ENCODE measurements around the gene MACROD2.

Gene MACROD2

GRCh38 chr20:14523090-14523489, 527.8 kb downstream of the MACROD2 start:
- DNase-seq (ENCODE audit: insufficient read length, low spot score) (no peak), FAIRE-seq (no peak)
- TF ChIP-seq, protein P1, sequence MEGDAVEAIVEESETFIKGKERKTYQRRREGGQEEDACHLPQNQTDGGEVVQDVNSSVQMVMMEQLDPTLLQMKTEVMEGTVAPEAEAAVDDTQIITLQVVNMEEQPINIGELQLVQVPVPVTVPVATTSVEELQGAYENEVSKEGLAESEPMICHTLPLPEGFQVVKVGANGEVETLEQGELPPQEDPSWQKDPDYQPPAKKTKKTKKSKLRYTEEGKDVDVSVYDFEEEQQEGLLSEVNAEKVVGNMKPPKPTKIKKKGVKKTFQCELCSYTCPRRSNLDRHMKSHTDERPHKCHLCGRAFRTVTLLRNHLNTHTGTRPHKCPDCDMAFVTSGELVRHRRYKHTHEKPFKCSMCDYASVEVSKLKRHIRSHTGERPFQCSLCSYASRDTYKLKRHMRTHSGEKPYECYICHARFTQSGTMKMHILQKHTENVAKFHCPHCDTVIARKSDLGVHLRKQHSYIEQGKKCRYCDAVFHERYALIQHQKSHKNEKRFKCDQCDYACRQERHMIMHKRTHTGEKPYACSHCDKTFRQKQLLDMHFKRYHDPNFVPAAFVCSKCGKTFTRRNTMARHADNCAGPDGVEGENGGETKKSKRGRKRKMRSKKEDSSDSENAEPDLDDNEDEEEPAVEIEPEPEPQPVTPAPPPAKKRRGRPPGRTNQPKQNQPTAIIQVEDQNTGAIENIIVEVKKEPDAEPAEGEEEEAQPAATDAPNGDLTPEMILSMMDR (IDR thresholded peaks at IDR 0.05; ENCODE audit: insufficient read depth, missing control alignments), result no peak

DNA sequence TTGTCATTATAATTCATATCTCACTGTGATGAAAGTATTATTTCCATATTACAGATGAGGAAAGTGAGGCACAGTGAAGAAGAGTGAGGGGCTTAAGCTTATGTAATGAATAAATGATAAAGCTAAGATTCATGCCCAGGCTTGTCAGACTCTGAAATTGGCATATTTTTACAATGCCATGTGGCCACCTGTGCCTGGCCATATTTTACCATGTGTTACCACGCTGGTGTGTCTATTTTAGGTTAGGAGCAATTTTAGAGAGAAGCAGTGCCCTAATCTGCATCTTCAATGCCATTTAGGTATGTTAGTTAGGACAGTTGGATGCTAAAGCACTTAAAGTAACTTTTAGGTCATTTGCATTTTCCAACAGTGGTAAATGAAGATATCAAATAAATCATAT, 530.1 kb downstream of the MACROD2 start:
- DNase-seq (ENCODE audit: insufficient read length, low spot score), result no peak

GRCh38 chr20:14526891-14527290, 531.6 kb downstream of the MACROD2 start:
- TF ChIP-seq, protein P1 (IDR thresholded peaks at IDR 0.05; ENCODE audit: insufficient read depth, missing control alignments), result no peak
- FAIRE-seq (no peak), DNase-seq (ENCODE audit: insufficient read length, low spot score) (no peak)

More for the DNA sequence above, 530.1 kb downstream of the MACROD2 start:
- TF ChIP-seq, protein P1 (IDR thresholded peaks at IDR 0.05; ENCODE audit: insufficient read depth, missing control alignments), result no peak
- FAIRE-seq, result no peak

DNA sequence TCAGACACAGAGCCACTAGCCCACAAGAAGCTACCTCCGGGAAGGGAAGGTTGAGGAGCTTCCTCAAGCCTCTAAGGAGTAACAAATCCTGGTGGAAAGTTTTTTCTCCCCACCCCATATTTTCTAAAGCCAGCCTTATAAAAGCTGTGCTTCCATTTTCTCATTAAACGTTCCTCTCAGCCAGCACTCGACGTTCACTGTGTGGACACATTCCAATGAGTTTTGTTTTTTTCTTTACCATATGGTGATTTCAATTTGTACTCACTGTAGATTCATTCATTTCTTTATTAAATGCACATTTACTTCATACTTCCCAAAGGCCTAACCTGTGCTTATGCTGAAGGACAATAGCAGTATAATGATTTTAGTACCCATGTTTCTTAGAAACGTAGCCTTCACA, 536.5 kb downstream of the MACROD2 start:
- no peak for FAIRE-seq

GRCh38 chr20:14536738-14537137, 541.4 kb downstream of the MACROD2 start:
- TF ChIP-seq, protein P1 (IDR thresholded peaks at IDR 0.05; ENCODE audit: insufficient read depth, missing control alignments), result no peak
- FAIRE-seq (no peak), DNase-seq (ENCODE audit: insufficient read length, low spot score) (no peak)

More for the DNA sequence above, 536.5 kb downstream of the MACROD2 start:
- TF ChIP-seq, protein P1 (IDR thresholded peaks at IDR 0.05; ENCODE audit: insufficient read depth, missing control alignments), result no peak
- no peak for DNase-seq (ENCODE audit: insufficient read length, low spot score)

DNA sequence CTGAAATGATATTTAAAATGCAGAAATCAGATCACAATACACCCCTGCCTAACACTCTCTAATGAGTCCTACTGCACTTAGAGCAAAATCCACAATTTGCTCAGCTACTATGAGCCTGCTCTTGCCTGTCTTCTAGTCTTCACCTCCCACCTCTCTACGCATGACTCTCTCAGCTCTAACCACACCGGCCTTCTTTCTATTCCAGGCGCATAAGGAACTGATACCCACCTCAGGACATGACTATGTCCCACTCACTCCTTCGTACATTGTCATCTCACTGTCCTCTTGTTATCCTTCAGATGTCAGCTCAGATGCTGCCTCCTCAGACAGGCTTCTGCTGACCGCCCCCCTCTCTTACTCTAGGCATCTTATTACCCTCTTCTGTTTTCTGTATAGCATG, 543.1 kb downstream of the MACROD2 start:
- FAIRE-seq, result no peak
- TF ChIP-seq, protein P1 (IDR thresholded peaks at IDR 0.05; ENCODE audit: insufficient read depth, missing control alignments), result no peak
- DNase-seq (ENCODE audit: insufficient read length, low spot score), result no peak

GRCh38 chr20:14543040-14543439, 547.7 kb downstream of the MACROD2 start:
- FAIRE-seq (no peak), DNase-seq (ENCODE audit: insufficient read length, low spot score) (no peak)
- TF ChIP-seq, protein P1 (IDR thresholded peaks at IDR 0.05; ENCODE audit: insufficient read depth, missing control alignments), result no peak

Measured in D721Med (cell line).